Hepatocyte (in vitro differentiated cells): Measurements from ENCODE around the gene STARD10. TPM values are rescaled to one million over a fixed set of nuclear protein-coding genes. Genes with fewer than 3 reads are reported as not detected.

ENCODE experiments used
- DNase-seq: peaks from one replicate; pipeline ENCODE4 v3.0.0-alpha.2; 2016; ENCODE audit warnings: low spot score
- H2AFZ ChIP-seq: fragments of 200-600 bp; sonication (generic); 2 replicates; pipeline ENCODE4 v1.6.0; 2016; ENCODE audit warnings: antibody characterized with exemption, mild to moderate bottlenecking
- H3K27ac ChIP-seq: fragments of 200-600 bp; sonication (generic); 2 replicates; pipeline ENCODE4 v1.5.1; 2016; ENCODE audit warnings: mild to moderate bottlenecking
- H3K27me3 ChIP-seq: fragments of 200-600 bp; sonication (generic); 2 replicates; pipeline ENCODE4 v1.6.1; 2016
- H3K36me3 ChIP-seq: fragments of 200-600 bp; sonication (generic); replicated peaks from 2 replicates; pipeline ENCODE4 v1.5.1; 2016; ENCODE audit warnings: low read depth; ENCODE audit not compliant: insufficient read depth
- H3K4me1 ChIP-seq: fragments of 200-600 bp; sonication (generic); 2 replicates; pipeline ENCODE4 v1.5.1; 2016; ENCODE audit warnings: mild to moderate bottlenecking, moderate library complexity; ENCODE audit not compliant: insufficient read depth
- H3K4me2 ChIP-seq: fragments of 200-600 bp; sonication (generic); 2 replicates; pipeline ENCODE4 v1.6.0; 2016
- H3K4me3 ChIP-seq: fragments of 200-600 bp; sonication (generic); 2 replicates; pipeline ENCODE4 v1.5.1; 2016; ENCODE audit warnings: mild to moderate bottlenecking
- H3K79me2 ChIP-seq: fragments of 200-600 bp; sonication (generic); 2 replicates; pipeline ENCODE4 v1.6.0; 2017; ENCODE audit warnings: mild to moderate bottlenecking
- H3K9me2 ChIP-seq: fragments of 200-600 bp; sonication (generic); replicated peaks from 2 replicates; pipeline ENCODE4 v1.6.0; 2017; ENCODE audit warnings: mild to moderate bottlenecking; ENCODE audit not compliant: insufficient read depth
- H3K9me3 ChIP-seq: fragments of 200-600 bp; sonication (generic); 2 replicates; pipeline ENCODE4 v1.5.1; 2016; ENCODE audit warnings: low read depth, mild to moderate bottlenecking
- H4K20me1 ChIP-seq: fragments of 200-600 bp; sonication (generic); 2 replicates; pipeline ENCODE4 v1.6.0; 2016; ENCODE audit warnings: mild to moderate bottlenecking; ENCODE audit not compliant: insufficient read depth, poor library complexity, severe bottlenecking
- EZH2 ChIP-seq: fragments of 200-600 bp; sonication (generic); IDR thresholded peaks from 2 replicates; pipeline ENCODE4 v1.6.1; 2016; ENCODE audit warnings: antibody characterized with exemption, mild to moderate bottlenecking, borderline replicate concordance
- EZH2phosphoT487 ChIP-seq: fragments of 200-600 bp; sonication (generic); IDR thresholded peaks from one replicate; pipeline ENCODE4 v1.6.1; 2018; ENCODE audit warnings: antibody characterized with exemption, mild to moderate bottlenecking, low read depth, moderate library complexity; ENCODE audit not compliant: unreplicated experiment, severe bottlenecking
- WGBS: methylation state at CpG from one replicate; pipeline ENCODE4 v1.1.6; 2016; ENCODE audit warnings: low lambda C conversion rate; ENCODE audit errors: missing lambda C conversion rate; 5-methylcytosine and 5-hydroxymethylcytosine counted together
- polyA plus RNA-seq: library from polyadenylated mRNA; unstranded; fragments of >200 nt; fragmentation: Nextera tagmentation; extraction: Ambion mirVana; gene quantifications from 2 replicates; pipeline ENCODE4 v1.2.1, GENCODE V29; 2016
- total RNA-seq: library from RNA; depleted of rRNA; stranded (reverse); fragments of >200 nt; gene quantifications from 2 replicates; pipeline ENCODE4 v1.2.3, GENCODE V29; 2014
- TF ChIP-seq, protein P1 (sequence below): fragments of 200-600 bp; sonication (generic); IDR thresholded peaks from 2 replicates; pipeline ENCODE4 v1.5.1; 2016; ENCODE audit warnings: antibody characterized with exemption, mild to moderate bottlenecking; ENCODE audit not compliant: poor library complexity

The STARD10 gene
- total and polyA plus RNA-seq, 2 experiments from 2014 or later = 290 to 686 TPM

GRCh38 chr11:72784662-72785061 is 9.2 kb downstream of the STARD10 start:
- H3K4me3 ChIP-seq = no peak overlapping the region
- H3K79me2 ChIP-seq = peaks cover 20% of the 10 kb centered on the region
- H2AFZ ChIP-seq = no peak overlapping the region
- H4K20me1 ChIP-seq = no peaks in the 10 kb centered on the region
- WGBS = 86% methylated on average over 10 of the region's 10 CpGs
- H3K27ac ChIP-seq = peak overlapping the region; percentile 94
- peaks cover 65% of the 10 kb centered on the region for H3K4me1 ChIP-seq
- no peaks in the 10 kb centered on the region for H3K36me3 ChIP-seq
- no peaks in the 10 kb centered on the region for H3K9me2 ChIP-seq
- H3K27me3 ChIP-seq = no peaks in the 10 kb centered on the region
- TF ChIP-seq EZH2 (no peak), EZH2phosphoT487 (no peak)
- TF ChIP-seq, protein P1, sequence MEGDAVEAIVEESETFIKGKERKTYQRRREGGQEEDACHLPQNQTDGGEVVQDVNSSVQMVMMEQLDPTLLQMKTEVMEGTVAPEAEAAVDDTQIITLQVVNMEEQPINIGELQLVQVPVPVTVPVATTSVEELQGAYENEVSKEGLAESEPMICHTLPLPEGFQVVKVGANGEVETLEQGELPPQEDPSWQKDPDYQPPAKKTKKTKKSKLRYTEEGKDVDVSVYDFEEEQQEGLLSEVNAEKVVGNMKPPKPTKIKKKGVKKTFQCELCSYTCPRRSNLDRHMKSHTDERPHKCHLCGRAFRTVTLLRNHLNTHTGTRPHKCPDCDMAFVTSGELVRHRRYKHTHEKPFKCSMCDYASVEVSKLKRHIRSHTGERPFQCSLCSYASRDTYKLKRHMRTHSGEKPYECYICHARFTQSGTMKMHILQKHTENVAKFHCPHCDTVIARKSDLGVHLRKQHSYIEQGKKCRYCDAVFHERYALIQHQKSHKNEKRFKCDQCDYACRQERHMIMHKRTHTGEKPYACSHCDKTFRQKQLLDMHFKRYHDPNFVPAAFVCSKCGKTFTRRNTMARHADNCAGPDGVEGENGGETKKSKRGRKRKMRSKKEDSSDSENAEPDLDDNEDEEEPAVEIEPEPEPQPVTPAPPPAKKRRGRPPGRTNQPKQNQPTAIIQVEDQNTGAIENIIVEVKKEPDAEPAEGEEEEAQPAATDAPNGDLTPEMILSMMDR = no peak
- DNase-seq = no peak
- peak overlapping the region; percentile 66 for H3K4me2 ChIP-seq
- H3K9me3 ChIP-seq = no peaks in the 10 kb centered on the region

GRCh38 chr11:72783144-72783905 is 10.5 kb downstream of the STARD10 start:
- peaks cover 63% of the 10 kb centered on the region for H3K4me1 ChIP-seq
- H2AFZ ChIP-seq = no peak overlapping the region
- no peaks in the 10 kb centered on the region for H3K9me3 ChIP-seq
- WGBS = 67% methylated on average over 2 of the region's 2 CpGs
- TF ChIP-seq EZH2 (no peak), EZH2phosphoT487 (no peak)
- TF ChIP-seq, protein P1 = no peak
- H3K27me3 ChIP-seq = no peaks in the 10 kb centered on the region
- peaks cover 31% of the 10 kb centered on the region for H3K79me2 ChIP-seq
- H3K36me3 ChIP-seq = no peaks in the 10 kb centered on the region
- peak overlapping the region; percentile 94 for H3K27ac ChIP-seq
- H3K9me2 ChIP-seq = no peaks in the 10 kb centered on the region
- no peak overlapping the region for H3K4me3 ChIP-seq
- peak overlapping the region; percentile 94 for H3K4me2 ChIP-seq
- no peak for DNase-seq
- peaks cover 4% of the 10 kb centered on the region for H4K20me1 ChIP-seq

DNA sequence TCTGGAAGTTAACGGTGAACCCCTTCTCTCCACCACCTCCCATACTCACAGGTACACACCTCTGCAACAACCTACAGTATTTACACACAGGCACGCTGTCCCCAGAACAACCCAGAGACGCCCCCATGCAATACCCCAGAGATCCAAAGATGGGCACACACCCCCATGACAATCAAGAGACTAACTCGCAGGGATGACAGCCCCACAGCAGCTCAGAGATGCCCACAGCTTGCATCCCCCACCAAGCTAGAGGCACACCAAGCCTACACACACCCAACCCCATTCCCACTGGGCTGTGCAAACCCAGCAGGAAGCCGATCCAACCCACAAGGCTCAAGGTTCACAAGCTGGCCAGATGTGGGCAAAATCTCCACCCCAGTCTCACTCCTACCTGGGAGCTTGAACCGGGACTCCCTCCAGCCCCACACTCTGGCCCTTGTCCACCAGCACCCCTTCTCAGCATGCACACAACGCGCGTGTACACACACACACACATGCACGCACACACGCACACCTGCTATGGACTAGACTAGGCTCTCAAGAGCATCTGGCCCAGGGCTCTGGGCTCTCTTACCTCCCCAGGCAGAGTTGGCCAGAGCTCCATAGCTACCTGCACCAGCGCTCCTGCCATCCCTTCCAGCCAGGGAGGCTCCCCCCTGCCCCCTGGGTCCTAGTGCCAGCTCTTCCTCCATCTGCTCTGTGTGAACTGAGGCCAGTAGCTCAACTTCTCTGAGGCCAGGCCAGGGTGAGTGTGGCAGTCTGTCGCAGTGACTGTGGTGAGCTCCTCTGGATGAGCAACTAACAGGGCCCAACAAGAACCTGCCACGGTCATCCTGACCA is 11.5 kb downstream of the STARD10 start:
- peaks cover 8% of the 10 kb centered on the region for H4K20me1 ChIP-seq
- TF ChIP-seq EZH2 (no peak), EZH2phosphoT487 (no peak)
- TF ChIP-seq, protein P1 = no peak
- peaks cover 41% of the 10 kb centered on the region for H3K79me2 ChIP-seq
- no peaks in the 10 kb centered on the region for H3K9me3 ChIP-seq
- no peaks in the 10 kb centered on the region for H3K9me2 ChIP-seq
- H3K36me3 ChIP-seq = no peaks in the 10 kb centered on the region
- peak overlapping the region; percentile 36 for H3K4me3 ChIP-seq
- H2AFZ ChIP-seq = peak overlapping the region; percentile 41
- H3K27me3 ChIP-seq = no peaks in the 10 kb centered on the region
- DNase-seq = peak; percentile 57
- WGBS = 22% methylated on average over 14 of the region's 14 CpGs
- peaks cover 63% of the 10 kb centered on the region for H3K4me1 ChIP-seq
- H3K27ac ChIP-seq = peak overlapping the region; percentile 94
- peak overlapping the region; percentile 94 for H3K4me2 ChIP-seq
